HG03521 (cell line): ENCODE measurements around the gene ETHE1.
"Not testable (repeated sequence)": the region's sequence is repeated elsewhere in the genome, so short reads cannot be mapped to it uniquely, and the experiment has no call there.

Experiments used
- ATAC-seq: cut with Tn5 transposase; IDR thresholded peaks from one replicate; pipeline ENCODE4 v1.9.1; 2021; ENCODE audit warnings: mild to moderate bottlenecking, moderate library complexity; ENCODE audit not compliant: unreplicated experiment

Gene ETHE1

DNA sequence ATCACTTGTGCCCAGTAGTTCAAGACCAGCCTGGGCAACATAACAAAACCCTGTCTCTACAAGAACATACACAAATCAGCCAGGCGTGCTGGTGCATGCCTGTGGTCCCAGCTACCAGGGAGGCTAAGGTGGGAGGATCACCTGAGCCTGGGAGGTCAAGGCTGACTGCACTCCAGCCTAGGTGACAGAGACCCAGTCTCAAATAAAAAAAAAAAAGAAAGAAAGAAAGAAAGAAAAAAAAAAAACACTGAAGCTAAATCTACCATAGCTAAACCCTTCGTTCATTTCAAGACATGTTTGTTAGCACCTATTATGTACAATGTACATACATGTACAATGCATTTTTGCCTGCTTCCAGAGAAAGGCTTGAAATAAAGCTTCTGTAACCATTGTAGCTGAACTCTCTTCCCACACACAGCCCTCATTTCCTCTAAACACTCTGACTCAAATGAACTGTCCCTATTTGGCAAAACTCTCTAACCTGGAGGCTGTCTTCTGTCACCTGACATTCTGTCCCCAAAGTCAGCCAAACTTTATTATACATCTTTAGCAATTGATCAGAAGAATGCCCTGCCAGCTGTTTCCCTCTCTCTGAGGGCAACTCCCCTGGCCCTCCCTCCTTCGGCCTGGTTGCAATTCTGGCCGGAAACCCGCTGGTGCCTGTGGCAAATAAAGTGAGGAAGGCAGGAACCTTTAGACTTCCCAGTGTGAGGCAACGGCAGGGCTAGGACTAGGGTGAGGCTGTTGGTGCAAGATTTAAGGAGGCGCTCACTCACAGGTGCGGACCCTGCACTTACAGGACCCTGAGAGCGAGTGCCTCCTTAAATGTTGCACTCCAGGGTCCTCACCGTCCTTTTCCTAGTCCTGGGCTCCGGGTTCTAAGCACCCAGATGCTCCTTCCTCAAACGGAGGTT lies 1.8 kb downstream of the ETHE1 start:
- ATAC-seq, result no peak

DNA sequence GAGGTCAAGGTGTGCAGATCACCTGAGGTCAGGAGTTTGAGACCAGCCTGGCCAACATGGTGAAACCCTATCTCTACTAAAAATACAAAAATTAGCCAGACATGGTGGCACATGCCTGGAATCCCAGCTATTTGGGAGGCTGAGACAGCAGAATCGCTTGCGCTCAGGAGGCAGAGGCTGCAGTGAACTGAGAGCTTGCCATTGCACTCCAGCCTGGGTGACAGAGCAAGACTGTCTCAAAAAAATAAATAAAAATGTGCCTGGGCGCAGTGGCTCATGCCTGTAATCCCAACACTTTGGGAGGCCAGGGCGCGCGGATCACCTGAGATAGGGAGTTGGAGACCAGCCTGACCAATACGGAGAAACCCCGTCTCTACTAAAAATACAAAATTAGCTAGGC lies 3.3 kb downstream of the ETHE1 start:
- not testable (repeated sequence) for ATAC-seq

DNA sequence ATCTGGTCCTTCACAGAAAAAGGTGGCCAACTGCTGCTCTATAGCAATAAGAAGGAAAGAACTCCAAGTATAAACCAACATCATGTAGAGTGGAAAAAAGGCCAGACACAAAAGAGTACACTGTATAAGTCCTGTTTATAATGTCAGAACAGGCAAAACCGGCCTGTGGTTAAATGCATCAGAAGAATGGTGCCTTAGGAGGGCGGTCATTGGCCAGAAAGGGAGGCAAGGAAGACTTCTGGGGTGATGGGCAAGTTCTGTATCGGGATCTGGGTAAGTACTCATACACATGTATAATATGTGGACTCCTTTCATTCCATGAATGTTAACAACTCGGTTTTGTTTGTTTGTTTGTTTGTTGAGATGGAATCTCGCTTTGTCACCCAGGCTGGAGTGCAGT lies 4.1 kb downstream of the ETHE1 start:
- ATAC-seq, result no peak

DNA sequence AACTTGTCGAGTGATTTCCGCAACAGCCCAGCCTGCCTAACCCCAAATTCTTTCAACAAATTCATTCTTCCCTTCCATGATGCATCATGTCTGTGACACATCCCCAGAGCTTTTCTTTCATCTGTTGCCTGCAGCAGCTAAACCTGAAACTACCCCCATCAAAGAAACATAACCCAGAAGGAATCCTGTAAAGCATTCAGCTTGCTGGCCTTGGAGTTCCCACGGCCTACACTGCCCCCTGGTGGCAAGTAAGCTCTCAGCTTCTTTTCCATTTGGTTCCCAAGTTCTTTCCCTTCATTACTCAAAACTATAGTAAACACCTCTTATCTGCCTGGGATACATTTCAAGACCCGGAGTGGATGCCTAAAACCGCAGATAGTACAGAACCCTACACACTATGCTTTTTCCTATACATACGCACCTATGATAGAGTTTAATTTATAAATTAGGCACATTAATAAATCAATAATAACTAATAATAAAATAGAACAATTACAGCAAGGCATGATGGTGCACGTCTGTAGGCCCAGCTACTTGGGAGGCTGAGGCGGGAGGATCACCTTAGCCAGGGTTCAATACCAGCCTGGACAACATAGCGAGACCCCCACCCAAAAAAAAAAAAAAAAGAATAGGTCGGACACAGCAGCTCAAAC lies 7.4 kb downstream of the ETHE1 start:
- ATAC-seq, result no peak

DNA sequence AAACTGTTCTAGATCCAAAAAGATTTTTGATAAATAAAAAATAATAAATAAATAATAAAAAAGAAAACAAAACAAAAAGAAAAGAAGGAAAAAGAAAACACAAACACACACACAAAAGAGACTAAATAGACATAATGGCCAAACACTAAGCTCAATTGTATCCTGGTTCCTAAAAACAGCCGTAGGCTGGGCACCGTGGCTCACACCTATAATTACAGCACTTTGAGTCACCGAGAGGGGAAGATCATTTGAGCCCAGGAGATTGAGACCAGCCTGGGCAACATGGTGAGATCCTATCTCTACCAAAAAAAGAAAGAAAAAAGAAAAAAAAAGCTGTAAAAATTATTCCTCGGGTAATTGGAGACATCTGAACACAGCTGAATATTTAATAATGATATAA lies 8.9 kb downstream of the ETHE1 start:
- no peak for ATAC-seq

DNA sequence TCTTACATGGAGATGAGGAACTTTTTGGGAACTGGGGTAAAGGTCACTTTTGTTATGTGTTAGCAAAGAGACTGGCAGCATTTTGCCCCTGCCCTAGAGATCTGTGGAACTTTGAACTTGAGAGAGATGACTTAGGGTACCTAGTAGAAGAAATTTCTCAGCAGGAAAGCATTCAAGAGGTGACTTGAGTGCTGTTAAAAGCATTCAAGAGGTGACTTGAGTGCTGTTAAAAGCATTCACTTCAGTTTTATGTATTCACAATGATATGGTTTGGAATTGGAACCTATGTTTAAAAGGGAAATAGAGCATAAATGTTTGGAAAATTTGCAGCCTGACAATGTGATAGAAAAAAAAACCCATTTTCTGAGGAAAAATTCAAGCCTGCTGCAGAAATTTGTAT lies 14.6 kb downstream of the ETHE1 start:
- ATAC-seq, result not testable (repeated sequence)

DNA sequence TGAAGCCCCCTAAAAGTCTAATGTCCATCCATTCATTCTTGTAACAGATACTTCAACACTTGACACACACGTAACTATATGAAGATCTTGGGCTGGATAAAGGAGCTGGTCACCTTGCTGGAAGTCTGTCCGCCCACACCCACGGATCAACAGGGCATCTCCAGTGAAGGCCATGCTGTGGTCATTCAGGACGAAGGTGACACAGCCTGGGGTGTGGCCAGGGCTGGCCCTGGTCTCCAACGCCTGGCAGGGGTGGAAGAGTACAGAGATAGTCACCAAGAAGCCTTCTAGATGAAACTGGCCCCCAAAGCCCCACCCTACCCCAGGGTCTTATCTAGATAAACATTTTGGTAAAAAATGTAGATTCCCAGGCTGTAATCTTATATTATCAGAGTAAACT lies 15.7 kb downstream of the ETHE1 start:
- ATAC-seq, result no peak

DNA sequence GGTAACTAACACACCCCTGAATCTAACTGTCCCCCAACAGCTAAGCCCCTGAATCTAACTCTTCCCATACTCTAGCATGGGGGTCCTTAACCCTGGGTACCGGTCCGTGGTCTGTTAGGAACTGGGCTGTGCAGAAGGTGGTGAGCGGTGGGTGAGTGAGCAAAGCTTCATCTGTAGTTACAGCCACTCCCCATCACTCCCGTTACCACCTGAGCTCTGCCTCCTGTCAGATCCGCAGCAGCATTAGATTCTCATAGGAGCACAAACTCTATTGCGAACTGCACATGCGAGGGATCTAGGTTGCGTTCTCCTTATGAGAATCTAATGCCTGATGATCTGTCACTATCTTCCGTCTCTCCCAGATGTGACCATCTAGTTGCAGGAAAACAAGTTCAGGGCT lies 16.3 kb downstream of the ETHE1 start:
- ATAC-seq, result no peak

DNA sequence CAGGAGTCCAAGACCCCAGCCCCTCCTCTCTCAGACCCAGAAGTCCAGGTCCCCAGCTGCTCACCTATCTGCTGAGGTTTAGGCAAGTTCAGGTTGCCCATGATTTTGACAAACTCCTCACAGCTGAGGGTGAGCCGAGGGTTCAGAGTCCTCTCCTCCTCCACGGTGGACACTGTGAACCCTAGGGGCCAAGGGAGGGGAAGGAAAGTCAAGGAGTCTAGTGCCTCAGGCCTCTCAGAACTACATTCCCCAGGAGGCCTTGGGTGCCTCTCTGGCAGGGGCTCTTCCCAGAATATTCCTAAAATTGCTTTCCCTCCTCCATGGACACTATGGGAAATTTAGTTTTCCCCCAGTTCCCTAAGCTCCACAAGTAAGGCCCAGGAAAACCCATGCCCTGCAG lies 19.1 kb downstream of the ETHE1 start:
- ATAC-seq, result no peak

DNA sequence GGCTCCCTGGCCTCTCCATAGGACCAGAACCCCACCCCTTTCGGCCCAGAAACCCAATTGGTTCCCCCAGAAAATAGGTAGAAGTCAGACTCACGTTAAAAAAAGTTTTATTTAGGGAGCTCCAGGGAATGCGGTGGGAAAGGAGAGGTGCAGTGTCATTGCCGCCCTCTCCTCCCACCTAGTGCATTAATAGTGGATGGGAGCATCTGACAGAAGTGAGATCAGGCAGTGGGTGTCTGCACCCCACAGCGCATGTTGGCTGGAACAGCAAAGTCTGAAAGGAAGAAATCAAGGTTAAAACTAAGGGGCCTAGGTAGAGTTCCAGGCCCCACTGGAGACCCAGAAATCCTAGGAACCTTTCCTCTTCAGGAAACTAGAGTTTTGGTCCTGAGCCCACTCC lies 20.4 kb downstream of the ETHE1 start:
- no peak for ATAC-seq

DNA sequence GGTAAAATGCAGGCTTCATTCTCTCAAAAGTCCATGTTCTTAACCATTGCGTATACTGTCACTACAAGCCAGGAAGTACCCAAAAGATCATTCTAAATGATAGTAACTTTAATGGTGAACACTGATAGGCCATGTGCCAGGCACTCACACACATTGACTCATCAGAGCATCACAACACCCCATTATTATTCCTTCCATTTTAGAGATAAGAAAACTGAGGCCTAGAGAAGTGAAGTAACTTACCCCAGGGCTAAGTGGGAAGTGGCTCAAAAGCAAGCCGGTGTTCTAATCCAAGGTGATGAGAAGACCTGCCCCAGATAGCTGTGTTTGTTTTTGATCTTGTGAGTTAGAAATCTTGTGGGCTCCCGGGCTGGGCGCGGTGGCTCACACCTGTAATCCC lies 21.1 kb downstream of the ETHE1 start:
- ATAC-seq, result no peak

DNA sequence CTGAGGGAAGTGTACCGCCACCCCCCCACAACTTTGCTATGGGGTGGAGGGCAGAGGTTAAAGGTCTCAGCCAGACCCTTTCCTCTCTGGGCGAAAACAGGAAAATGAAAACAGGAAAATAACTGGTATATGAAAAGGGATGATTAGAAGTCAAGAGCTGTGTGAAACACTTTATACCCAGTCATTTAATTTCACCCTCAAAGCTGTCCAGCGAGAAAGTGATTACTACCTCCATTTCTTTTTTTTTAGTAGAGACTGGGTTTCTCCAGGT lies 21.9 kb downstream of the ETHE1 start:
- ATAC-seq, result no peak

DNA sequence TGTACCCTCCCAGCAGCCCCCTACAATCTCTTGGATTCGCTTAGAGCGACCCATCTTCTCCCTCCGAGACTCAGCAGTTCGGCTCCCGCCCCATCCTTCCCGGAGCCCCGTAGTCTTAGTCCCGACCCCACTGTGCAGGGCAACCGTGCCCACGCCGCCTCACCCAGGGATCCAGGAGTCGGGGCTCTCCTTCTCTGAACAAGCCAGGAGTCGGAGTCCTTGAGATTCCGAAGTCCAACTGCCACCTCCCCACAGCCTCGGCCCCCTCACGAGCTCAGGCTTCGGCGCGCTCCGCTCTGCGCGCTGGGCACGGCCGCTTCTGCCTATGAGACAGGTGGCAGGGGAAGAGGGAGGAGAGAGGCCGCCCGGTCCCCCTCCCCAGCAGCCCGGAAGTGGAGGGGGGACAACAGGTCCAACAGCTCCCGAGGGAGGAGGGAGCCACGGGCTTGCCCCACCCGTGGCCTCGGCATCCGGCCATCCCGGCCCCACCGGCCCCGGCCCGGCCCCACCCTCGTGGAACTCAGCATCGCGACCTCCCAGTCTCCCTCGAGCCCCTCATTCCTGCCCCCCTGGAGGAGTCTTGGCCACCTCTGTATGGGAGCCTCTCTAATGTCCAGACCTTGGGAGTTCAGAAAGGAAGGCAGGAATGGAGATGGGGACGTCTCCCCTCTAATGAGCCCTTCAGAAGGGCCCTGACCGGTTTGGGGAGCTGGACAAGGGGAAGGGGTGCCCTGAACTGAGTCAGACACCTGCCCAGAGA lies 22.4 kb downstream of the ETHE1 start, which contains the start of gene PHLDB3:
TSS of gene PHLDB3 (minus strand) at position 321 of the 760 bp plus-strand sequence. CDS start 628 bp downstream, outside the sequence.
- peak; percentile 31 for ATAC-seq

DNA sequence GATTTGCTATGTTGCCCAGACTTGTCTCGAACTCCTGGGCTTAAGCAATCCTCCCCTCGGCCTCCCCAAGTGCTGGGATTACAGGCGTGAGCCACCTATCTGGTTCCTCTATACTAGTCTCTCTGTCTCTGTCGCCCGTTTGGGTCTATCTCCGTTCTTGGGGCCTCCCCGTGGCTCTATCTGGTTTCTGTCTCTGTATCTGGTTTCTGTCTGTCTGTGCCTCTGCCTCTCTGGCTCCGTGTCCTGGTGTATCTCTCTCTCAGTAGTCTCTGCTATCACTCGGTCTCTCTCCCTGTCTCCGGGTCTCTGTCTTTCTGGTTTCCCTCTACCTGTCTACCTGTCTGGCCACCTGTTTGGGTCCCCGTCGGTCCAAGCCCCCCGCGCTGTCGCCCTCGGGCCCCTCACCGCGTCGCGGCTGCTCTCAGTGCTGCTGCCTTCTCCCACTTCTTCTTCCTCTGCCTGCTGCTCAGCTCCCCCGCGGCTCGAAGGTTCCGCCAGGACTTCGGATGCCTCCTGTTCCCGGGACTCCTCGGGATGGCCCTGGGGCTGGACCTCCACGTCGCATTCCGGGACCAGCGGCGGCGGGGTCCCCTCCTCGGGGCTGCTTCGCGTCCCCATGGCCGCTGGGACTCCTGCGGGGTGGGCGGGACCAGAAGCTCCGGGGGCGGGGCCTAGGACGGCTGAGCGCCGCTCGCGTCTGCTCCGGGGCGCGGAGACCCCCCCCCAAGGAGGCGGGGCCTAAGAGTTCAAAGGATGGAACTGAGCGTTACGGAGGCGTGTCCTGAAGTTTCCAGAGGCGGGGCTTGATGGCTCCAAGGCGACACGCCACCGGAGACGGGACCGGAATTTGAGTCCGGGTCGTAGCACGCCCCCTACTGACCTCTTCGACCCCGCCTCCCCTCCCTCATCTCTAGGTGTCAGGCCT lies 23.2 kb downstream of the ETHE1 start:
- peak; percentile 84 for ATAC-seq

DNA sequence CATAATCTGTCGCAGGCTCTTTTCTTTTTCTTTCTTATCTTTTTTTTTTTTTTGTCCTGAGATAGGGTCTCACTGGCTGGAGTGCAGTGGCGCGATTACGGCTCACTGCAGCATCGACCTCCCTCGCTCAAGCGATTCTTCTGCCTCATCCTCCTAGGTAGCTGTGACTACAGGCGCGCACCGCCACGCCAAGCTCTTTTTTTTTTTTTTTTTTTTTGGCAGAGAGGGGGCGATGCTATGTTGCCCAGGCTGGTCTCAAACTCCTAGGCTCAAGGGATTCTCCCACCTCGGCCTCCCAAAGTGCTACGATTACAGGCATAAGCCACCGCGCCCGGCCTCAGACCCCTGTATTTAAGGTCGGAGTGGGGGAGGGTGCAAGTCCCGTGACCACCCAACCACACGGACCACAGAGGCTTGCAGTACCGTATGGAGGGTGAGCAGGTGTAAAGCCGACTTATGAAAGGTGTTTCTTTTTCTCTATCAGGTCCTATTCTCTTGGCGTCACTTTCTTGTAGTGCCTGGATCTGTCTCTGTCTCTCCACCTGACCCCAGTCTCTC lies 24.5 kb downstream of the ETHE1 start:
- no peak for ATAC-seq

DNA sequence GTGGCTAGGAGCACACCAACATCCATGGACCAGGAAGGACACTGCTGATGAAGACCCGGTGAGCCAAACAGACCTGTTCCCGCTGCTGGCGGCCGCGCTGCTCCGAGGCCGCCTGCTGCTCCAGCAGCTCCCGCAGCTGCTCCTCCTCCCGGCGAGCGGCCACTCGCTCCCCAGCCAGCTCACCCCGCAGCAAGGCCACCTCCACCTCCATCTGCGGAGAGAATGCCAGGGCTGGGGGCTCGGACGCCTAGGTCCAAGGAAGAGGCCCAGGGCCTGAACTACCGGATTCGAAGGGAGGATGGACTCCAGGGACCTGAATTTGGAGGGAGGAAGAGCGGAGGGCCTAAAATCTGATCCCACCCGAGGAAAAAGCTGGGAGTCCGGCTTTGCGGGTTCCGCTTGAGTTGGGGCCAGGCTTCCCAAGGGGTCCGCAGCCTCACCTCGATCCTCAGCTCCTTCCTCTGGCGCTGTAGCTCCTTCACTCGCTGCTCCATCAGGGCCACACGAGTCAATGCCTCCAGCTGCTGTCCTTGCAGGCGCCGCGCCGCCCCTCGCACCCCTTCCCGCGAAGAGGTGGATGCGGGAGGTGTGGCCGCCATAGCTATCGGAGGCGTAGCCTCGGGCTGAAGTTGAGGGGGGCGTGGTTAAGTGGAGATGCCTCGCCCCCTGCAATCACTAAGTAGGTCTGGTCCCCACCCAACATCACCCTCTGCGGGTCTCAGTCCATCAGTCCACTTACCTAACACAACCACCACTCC lies 25.2 kb downstream of the ETHE1 start:
- no peak for ATAC-seq

DNA sequence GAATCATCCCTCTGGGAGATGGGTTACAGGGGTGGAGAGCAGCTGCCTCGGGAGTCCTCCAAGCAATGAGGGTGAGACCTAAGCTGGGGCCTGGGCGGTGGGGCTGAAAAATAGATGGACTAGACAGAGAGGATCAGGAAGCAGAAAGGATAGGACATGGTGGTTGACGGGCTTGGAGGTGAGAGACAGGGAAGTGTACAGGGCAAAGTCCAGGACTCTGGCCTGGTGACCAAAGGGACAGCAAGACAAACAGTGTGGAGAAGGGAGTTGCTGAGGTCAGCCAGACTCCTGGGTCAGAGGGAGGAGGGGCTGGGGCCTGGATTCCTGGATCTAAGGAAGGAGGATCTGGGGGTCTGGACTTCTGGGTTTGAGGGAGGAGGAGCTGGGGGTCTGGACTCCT lies 28.0 kb downstream of the ETHE1 start:
- ATAC-seq, result no peak

DNA sequence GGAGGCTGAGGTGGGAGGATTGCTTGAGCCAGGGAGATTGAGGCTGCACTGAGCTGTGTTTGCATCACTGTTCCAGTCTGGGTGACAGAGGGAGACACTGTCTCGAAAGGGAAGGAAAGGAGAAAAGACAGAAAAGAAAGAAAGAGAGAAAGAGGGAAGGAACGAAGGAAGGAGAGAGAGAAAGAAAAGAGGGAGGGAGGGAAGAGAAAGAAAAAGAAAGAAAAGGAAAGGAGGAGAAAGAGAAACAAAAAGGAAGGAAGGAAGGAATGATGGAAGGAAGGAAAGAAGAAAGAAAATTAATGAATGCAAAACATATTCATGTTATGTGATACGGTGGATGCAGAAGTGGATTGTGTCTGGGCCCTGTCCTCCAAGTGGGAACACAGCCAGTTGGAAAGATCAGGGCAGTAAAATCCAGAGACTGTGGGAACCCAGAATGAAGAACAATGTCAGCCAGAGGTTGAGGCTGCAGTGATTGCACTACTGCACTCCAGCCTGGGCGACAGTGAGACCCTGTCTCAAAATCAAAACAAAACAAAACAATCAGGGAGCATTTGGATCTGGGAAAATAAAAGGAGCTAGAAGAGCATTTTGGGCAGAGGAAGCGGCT lies 28.7 kb downstream of the ETHE1 start:
- ATAC-seq, result no peak

DNA sequence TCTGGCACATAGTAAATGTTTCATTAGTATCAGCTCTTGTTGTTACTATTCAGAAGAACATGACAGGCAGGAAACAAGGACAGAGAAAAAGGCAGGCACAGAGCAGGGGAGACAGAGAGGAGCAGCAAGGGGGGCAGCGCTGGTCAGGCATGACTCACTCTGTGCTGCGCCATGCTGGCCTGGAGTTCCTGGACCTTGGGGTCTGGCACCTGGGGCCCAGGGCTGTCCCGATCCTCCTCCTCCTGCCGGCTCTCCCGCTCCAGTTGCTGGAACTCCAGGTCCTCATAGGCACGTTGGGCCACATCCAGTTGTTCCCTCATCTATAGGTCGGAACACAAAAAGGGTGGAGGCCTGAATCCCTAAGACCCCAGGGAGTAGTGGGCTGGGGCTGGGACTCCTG lies 30.0 kb downstream of the ETHE1 start:
- no peak for ATAC-seq
